Coronary artery (tissue), 2 donors: ENCODE measurements around the gene MICAL3.

ENCODE experiments used
- DNase-seq: peaks from one replicate; pipeline ENCODE4 v3.0.0-alpha.2; 2017; ENCODE audit warnings: low spot score
- H3K27ac ChIP-seq, 2 donors: fragments of 200-600 bp; sonication (generic); one replicate each; pipeline ENCODE4 v1.5.1; 2016 to 2019
- H3K4me3 ChIP-seq: fragments of 200-600 bp; sonication (generic); 2 replicates; pipeline ENCODE4 v1.5.1; 2016; ENCODE audit warnings: mild to moderate bottlenecking, moderate library complexity
- TF ChIP-seq, protein P1 (sequence below): fragments of 200-600 bp; sonication (generic); IDR thresholded peaks from one replicate; pipeline ENCODE4 v1.5.1; 2019; ENCODE audit warnings: antibody characterized with exemption

MICAL3 gene

DNA sequence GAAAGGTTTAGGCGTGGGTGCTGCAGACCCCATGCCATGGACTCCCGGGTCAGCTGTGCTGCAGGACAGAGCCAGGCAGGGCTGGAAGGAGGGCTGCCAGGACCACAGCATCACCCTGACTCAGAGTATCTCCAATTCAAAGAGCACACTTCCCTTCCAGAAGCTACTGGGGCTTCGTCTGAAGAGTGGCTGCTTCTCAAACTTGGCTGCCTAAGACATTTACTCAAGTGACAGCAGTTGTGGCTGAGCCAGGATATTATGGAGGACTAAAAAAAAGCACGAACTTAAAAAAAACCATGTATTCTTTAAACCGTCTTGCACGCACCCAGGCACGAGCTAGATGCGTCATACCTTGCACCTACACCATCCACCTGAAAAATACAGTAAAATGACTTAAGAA lies 237.1 kb downstream of the MICAL3 start:
- Histone ChIP-seq H3K27ac (peak overlapping the region in 1 of 2 donors; percentile 30), H3K4me3 (no peak overlapping the region)
- TF ChIP-seq, protein P1, sequence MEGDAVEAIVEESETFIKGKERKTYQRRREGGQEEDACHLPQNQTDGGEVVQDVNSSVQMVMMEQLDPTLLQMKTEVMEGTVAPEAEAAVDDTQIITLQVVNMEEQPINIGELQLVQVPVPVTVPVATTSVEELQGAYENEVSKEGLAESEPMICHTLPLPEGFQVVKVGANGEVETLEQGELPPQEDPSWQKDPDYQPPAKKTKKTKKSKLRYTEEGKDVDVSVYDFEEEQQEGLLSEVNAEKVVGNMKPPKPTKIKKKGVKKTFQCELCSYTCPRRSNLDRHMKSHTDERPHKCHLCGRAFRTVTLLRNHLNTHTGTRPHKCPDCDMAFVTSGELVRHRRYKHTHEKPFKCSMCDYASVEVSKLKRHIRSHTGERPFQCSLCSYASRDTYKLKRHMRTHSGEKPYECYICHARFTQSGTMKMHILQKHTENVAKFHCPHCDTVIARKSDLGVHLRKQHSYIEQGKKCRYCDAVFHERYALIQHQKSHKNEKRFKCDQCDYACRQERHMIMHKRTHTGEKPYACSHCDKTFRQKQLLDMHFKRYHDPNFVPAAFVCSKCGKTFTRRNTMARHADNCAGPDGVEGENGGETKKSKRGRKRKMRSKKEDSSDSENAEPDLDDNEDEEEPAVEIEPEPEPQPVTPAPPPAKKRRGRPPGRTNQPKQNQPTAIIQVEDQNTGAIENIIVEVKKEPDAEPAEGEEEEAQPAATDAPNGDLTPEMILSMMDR: no peak
- DNase-seq: no peak

DNA sequence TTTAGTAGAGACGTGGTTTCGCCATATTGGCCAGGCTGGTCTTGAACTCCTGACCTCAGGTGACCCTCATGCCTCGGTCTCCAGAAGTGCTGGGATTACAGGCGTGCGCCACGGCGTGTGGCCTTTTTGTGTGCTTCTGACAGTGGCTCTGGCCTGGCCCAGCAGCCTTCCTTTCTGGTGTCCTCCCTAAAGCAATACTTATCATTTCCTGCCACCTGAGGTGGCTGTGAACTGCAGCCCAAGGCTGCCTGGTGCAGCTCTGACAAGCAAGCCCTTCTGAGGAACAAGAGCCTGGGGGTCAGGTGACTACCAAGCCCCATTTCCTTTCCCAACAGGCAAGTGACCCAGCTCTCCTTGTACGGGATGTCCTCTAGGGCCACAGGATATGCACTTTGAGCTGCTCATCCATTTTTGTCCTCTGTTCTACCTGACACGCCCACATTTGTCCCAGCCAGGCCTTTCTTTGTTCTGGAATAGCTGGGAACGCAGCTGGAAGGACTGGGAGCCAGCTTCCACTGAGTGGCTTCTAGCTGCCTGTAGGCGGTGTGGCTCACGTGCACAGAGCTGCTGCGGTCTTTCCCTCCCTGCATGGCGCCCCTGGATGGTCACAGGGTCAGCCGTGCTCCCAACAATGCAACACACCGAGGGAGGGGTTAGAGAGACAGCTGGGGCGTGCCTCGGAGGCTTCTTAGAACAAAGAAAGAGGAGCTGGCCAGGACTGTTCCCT lies 237.8 kb downstream of the MICAL3 start:
- DNase-seq: no peak
- H3K4me3 ChIP-seq: no peak overlapping the region
- TF ChIP-seq, protein P1: no peak
- H3K27ac ChIP-seq: peak overlapping the region in 1 of 2 donors; percentile 30

DNA sequence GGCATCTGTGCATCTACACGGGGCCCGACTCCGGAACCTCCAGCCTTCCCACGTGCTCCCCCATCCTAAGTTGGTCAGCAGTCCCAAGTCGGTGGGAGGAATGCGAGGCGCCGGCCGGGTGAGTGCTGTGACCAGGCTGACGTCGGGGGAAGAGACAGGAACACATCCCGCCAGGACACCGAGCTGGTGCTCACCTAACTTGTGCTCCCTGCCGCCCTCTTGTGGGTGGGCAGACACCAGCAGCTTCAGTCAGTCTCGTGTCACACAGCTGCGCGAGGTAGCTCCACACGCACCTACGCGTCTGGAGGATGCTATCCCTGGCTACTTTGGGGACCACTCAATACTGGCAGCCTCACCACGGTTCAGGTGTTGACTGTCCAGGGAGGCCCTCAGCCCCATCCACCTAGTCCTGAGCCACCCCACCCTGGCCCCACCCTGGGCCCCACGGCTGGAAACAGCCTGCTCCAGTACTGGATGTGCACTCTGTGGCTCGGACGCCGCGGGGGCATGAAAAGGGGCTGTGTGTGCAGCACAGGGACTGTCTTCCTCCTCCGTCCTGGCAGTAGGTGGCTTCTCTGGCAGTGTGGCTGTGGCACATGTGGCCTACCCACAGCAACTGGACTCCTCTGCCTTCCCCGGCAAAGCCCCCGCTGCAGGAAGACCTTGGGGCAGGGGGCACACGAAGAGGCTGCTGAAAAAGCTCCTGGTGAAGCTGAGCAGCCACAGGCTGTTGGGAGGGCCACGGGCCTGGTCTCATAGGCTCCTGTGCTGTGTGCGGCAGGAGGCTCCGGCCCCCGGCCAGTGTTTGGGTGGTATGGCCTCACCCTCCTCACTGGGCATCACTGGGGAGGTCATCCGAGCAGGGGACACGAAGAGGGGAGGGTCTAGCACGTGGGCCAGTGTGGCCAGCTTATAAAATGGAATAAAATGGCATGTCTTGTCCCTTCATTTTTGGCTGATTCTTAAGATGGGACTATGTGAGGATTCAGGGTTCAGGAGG lies 238.9 kb downstream of the MICAL3 start:
- DNase-seq: no peak
- H3K4me3 ChIP-seq: no peak overlapping the region
- TF ChIP-seq, protein P1: no peak
- peak overlapping the region in 1 of 2 donors; percentile 22 for H3K27ac ChIP-seq

DNA sequence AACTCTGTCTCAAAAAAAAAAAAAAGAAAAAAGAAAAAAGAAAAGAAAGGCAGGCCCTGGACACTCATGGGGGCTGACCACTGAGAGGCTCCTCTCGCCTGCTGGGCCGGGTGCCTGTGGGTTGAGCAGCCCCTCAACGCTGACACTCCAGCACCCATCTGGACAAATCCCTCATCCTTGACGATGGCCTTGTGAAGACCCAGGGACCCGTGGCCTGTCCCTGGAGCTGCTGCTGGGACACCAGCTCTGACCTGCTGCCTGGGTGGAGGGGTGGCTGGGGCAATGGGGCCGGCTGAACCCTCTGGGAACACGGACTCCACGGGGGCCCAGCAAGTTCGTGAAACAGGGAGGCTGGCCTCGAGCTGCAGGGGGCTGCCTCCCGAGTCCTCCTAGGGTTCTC lies 239.6 kb downstream of the MICAL3 start:
- no peak overlapping the region for H3K4me3 ChIP-seq
- no peak overlapping the region for H3K27ac ChIP-seq
- no peak for DNase-seq
- TF ChIP-seq, protein P1: no peak

DNA sequence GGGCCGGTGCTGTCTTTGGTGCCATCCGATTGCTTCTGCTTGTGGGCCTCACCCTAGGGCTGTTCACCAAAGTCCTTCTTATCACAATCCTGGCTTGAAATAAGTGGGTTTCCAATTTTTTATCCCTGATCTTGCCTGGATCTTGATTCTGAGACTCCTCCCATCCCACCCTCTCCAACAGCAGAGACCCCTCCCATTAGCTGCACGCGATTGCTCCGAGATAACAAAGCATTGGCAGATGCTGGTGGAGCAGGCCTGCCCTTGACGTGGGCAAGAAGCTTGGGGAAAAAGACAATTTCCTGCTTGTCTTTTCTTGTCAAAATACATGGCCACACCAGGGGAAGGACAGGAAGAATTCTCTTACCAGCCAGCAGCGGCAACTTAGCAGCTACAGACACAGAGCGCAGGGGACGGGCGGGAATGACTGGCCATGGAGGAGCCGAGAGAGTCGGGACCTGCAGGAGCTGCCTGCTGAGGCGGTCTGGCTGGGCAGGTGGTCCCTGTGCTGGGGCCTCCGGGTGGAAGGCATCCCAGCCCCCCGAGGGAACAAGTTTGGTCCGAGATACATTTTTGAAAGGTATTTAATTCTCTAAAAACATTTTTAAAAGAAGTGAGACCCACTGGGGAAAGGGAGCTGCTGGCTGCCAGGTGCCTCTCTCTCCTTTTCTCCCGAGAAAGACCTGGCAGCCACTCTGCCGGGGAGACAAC lies 240.4 kb downstream of the MICAL3 start:
- DNase-seq: no peak
- H3K27ac ChIP-seq: no peak overlapping the region
- no peak overlapping the region for H3K4me3 ChIP-seq
- TF ChIP-seq, protein P1: no peak

DNA sequence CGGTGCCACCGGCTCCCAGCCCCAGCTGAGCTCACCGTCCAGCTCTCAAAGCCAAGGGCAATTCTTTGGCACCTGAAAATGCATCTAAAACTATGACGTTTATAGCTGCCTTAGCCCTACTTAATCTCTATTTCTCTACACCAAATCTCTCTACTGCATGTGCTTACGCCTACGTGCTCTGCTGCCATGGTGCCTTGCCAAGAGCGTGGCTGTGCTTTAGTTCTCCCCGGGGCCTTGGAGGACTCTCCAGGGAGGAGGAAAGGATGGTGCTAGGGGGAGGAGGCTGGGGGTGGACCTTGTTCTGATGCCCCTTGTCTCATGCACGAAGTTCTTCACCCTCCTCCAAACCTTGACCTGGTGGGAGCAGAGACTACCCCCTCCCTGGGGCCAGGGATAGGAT lies 241.0 kb downstream of the MICAL3 start:
- TF ChIP-seq, protein P1: no peak
- no peak overlapping the region for H3K4me3 ChIP-seq
- no peak overlapping the region for H3K27ac ChIP-seq
- no peak for DNase-seq
